Sigmoid colon (tissue), 4 donors: Measurements from ENCODE around the gene NXPH4.

Experiments used
- CTCF ChIP-seq, 4 experiments: fragments of 450-650 bp in 3 of 4; fragments of 200-600 bp in 1 of 4; IDR thresholded peaks; one replicate each; pipeline ENCODE4 v1.5.1; 2016 to 2019; ENCODE audit warnings: antibody characterized with exemption in 4 of 4, mild to moderate bottlenecking in 3 of 4, moderate library complexity in 2 of 4
- POLR2A ChIP-seq, 2 donors: fragments of 450-650 bp; IDR thresholded peaks; one replicate each; pipeline ENCODE4 v1.6.1; 2016; ENCODE audit warnings: antibody characterized with exemption in 2 of 2, mild to moderate bottlenecking in 2 of 2, moderate library complexity in 2 of 2
- POLR2AphosphoS5 ChIP-seq, 4 donors: sonication (generic); formaldehyde crosslinking; IDR thresholded peaks; one replicate each; pipeline ENCODE4 v1.6.1; 2017; ENCODE audit warnings: antibody characterized with exemption in 4 of 4

- TF ChIP-seq CTCF (IDR thresholded peaks at IDR 0.05) (no peak), POLR2A (IDR thresholded peaks at IDR 0.05) (no peak), POLR2AphosphoS5 (IDR thresholded peaks at IDR 0.05) (no peak)
These were observed 47.4 kb upstream of the NXPH4 start for GRCh38 chr12:57169046-57169795.
